Fibroblast of villous mesenchyme (primary cell): ENCODE results near the gene BSCL2. TPM values are rescaled to one million over a fixed set of nuclear protein-coding genes. Genes with fewer than 3 reads are reported as not detected.
A peak's percentile ranks its signal among the peaks of the same experiment; 100 is the strongest.
"Not testable (repeated sequence)": the region's sequence is repeated elsewhere in the genome, so short reads cannot be mapped to it uniquely, and the experiment has no call there.

Source experiments
- DNase-seq: peaks from one replicate; pipeline ENCODE4 v3.0.0-alpha.2; 2010; ENCODE audit warnings: low read depth
- H3K4me3 ChIP-seq: 2 replicates; pipeline ENCODE4 v1.5.1; 2011; ENCODE audit warnings: low read depth, mild to moderate bottlenecking, low read length
- total RNA-seq: library from RNA; depleted of rRNA; stranded (reverse); fragments of >200 nt; gene quantifications from 2 replicates; pipeline ENCODE4 v1.2.3, GENCODE V29; 2012
- TF ChIP-seq, protein P1 (sequence below): IDR thresholded peaks from 2 replicates; pipeline ENCODE4 v1.5.1; 2012; ENCODE audit warnings: low read depth, mild to moderate bottlenecking, low read length; ENCODE audit not compliant: insufficient read depth

BSCL2 gene
- total RNA-seq, 1 donor: 53.5 TPM

DNA sequence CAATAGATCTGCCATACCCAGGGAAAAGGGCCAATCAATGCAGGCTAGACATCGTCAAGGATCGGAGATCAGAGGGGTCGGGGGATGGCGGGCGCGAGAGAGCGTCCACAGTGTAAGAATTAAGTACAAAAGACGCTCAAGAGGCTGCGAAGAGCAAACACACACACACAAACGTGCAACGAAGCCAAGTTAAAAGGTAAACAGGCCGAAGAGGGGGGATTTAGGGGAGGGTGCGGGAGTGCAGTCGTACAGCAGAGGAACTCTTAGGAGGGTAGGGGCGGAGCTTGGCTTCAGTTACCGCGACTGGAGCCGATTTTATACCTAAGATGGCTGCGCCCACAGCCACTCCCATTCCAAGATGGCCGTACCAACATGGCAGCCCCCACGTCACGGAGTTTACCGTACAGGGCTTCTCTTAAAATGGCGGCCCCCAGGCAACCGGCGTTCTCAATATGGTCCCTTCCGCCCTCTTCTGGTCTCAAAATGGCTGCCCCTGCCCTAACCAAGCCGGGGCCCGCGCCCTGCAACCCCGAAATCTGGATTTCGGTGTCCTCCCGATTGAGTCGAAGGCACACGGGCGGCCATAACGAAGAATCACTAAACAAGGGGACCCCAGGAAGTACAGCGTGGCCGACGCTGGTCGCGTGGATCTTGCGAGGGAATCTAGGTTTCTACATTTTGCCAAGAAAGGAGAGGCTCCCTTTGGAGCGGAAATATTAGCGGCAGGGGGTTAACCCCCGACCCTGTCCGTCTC, 2.2 kb upstream of the BSCL2 start:
- H3K4me3 ChIP-seq: peak overlapping the region; percentile 66
- DNase-seq: peak; percentile 98
- TF ChIP-seq, protein P1, sequence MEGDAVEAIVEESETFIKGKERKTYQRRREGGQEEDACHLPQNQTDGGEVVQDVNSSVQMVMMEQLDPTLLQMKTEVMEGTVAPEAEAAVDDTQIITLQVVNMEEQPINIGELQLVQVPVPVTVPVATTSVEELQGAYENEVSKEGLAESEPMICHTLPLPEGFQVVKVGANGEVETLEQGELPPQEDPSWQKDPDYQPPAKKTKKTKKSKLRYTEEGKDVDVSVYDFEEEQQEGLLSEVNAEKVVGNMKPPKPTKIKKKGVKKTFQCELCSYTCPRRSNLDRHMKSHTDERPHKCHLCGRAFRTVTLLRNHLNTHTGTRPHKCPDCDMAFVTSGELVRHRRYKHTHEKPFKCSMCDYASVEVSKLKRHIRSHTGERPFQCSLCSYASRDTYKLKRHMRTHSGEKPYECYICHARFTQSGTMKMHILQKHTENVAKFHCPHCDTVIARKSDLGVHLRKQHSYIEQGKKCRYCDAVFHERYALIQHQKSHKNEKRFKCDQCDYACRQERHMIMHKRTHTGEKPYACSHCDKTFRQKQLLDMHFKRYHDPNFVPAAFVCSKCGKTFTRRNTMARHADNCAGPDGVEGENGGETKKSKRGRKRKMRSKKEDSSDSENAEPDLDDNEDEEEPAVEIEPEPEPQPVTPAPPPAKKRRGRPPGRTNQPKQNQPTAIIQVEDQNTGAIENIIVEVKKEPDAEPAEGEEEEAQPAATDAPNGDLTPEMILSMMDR: no peak

DNA sequence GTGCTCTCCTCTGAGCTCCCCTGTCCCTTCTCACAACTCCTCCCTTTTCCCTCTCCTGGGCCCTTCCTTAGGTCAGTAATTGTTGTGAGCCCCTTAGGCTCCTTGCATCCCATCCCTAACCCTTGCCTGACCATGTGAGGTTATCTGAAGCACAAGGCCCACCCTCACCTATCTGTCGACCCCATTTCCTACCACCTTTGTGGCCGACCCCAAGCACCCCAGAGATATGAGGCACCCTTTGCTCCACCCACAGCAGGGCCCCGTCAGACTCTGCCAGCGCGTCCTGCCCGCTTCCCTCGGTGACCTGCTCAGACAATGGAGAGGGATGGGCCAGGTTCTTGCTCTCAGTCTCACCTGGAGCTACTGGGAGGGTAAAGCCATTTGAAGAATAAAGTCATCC, 1.6 kb upstream of the BSCL2 start:
- H3K4me3 ChIP-seq: peak overlapping the region; percentile 66
- DNase-seq: no peak
- TF ChIP-seq, protein P1: no peak

DNA sequence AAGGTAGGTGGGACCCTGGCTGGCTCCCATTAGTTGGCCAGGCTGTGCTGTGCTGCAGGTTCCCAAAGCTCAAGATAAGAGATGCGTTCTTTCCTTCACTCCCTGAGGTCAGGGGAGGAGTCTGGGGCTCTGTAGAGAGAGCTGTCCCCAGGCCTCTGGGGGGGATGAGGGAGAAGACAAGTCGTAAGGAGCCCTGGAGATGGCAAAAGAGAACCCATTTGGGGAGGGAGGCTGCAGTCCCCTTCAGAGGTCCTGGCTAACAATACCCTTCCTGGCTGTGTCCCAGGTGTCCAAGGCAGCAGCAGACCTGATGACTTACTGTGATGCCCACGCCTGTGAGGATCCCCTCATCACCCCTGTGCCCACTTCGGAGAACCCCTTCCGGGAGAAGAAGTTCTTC, 1.2 kb upstream of the BSCL2 start:
- no peak overlapping the region for H3K4me3 ChIP-seq
- TF ChIP-seq, protein P1: no peak

DNA sequence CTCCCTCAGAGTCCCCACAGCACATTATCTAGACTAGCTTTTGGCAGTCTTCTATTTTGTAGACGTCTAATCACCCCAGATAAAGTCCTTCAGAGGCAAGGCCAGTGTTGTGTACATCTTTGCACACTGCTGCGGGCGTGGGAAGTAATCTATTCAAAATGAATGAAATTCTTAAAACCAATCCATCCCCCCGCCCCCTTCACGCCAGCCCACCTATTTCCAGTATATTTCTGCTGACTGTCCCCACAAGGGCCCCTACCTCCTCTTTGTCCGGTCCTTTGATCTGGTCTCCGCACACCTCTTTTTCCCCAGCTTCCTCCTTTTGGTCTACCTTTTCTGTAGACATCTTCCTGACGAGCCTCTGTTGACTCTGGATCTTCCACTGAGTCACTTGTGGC, 375 bp downstream of the BSCL2 start:
- H3K4me3 ChIP-seq: peak overlapping the region; percentile 79
- no peak for DNase-seq
- TF ChIP-seq, protein P1: no peak

More for the DNA sequence above, 1.2 kb upstream of the BSCL2 start:
- no peak for DNase-seq

DNA sequence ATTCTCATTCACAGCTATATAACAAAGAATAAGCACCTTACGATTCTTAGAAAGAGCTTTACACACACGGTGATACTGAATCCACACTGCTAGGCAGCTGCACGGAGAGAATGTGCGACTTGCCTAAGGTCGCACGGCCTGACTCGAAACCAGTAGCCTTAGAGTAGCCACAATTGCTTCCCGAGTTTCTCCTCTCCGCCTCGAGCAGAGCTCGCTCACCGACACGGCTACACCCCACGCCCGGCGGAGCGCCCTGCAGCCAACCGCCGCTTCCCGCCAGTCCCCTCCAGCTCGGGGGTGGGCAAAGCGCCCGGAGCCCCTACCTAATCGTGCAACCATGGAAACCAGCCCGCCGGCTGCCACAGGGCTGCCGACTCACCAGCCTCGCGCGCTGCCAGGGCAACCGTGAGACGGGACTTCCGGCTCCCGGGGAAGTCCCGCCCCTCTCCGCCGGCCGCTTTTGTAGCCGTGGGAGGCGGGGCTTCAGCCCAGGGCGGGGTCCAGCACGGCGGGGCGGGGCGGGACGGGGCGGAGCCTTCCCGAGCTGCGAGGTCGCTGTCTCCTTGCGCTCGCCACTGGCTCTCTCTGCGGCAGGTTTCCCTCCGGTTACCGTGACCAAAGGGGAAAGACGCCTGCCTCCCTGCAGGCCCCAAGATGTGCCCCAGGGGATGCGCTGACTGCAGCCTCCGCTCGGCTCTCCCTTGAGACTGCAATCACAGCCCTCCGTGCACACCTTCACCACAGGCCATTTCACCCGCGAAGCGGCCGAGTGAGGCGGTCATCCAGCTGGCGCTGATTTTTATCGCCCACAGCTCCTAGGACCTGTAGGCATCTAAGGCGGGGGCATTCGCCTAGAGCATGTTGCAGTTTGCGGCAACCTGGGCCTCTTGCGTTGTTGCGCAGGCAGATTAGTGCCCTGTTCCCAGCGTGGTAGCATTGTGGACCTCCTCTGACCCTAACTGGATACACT, 1.1 kb downstream of the BSCL2 start:
- TF ChIP-seq, protein P1: no peak
- DNase-seq: peak; percentile 94
- H3K4me3 ChIP-seq: peak overlapping the region; percentile 79

DNA sequence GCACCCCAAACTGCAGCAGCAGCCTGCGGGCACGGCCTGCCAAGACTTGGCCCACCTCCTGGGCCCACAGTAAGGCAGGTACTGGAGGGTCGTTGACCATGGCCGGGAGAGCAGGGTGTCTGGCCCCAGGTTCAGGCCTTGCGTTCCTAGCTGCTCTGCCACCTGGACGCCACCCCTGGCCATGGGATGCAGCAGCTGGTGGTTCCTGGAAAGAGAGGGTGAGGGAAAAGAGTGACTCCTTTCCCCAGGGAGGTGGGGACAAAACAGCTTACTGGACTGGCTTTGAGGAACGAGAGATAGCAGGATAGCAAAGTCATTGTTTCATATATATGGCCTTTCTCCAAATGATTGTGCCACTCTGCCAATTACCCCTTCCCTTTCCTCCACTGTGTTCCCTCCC, 1.8 kb downstream of the BSCL2 start:
- no peak for DNase-seq
- TF ChIP-seq, protein P1: no peak
- peak overlapping the region; percentile 79 for H3K4me3 ChIP-seq

DNA sequence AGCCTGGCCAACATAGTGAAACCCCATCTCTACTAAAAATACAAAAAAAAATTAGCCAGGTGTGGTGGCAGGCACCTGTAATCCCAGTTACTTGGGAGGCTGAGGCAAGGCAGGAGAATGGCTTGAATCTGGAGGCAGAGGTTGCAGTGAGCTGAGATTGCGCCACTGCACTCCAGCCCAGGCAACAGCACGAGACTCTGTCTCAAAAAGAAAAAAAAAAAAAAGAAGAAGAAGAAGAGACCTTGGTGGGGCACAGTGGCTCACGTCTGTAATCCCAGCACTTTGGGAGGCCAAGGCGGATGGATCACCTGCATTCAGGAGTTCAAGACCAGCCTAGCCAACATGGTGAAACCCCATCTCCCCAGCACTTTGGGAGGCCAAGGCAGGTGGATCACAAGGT, 3.3 kb downstream of the BSCL2 start:
- not testable (repeated sequence) for H3K4me3 ChIP-seq, DNase-seq
